NCI-H2029 treated with DMSO at 0.1 percent for 48 hours (cell line): ENCODE results near the gene SPATA32.
"Not testable (repeated sequence)": the region's sequence is repeated elsewhere in the genome, so short reads cannot be mapped to it uniquely, and the experiment has no call there.

Experiments
- DNase-seq: peaks from one replicate; lab custom pipeline; 2025; lab: John Stamatoyannopoulos, UW

Gene SPATA32

GRCh38 chr17:45261577-45262515, at the start of gene SPATA32:
Gene SPATA32, minus strand, starts transcription at chr17:45262094. Its CDS starts 78 bp downstream, at chr17:45262016.
- no peak for DNase-seq

GRCh38 chr17:45311401-45311759, 49.5 kb upstream of the SPATA32 start:
- no peak for DNase-seq

GRCh38 chr17:45310380-45311324, 48.8 kb upstream of the SPATA32 start:
- no peak for DNase-seq

- DNase-seq: no peak
Measured at GRCh38 chr17:45309400-45309799, 47.5 kb upstream of the SPATA32 start.

GRCh38 chr17:45308840-45309239, 46.9 kb upstream of the SPATA32 start:
- no peak for DNase-seq

- DNase-seq: no peak
Measured at GRCh38 chr17:45308016-45308365, 46.1 kb upstream of the SPATA32 start.

GRCh38 chr17:45307290-45308015, 45.6 kb upstream of the SPATA32 start:
- no peak for DNase-seq

GRCh38 chr17:45306623-45307022, 44.7 kb upstream of the SPATA32 start:
- no peak for DNase-seq

- DNase-seq: no peak
Measured at GRCh38 chr17:45306094-45306493, 44.2 kb upstream of the SPATA32 start.

- no peak for DNase-seq
Measured at GRCh38 chr17:45305530-45306087, 43.7 kb upstream of the SPATA32 start.

GRCh38 chr17:45302649-45303173, 40.8 kb upstream of the SPATA32 start:
- no peak for DNase-seq

- not testable (repeated sequence) for DNase-seq
Measured at GRCh38 chr17:45302220-45302619, 40.3 kb upstream of the SPATA32 start.

- no peak for DNase-seq
Measured at GRCh38 chr17:45301674-45302073, 39.8 kb upstream of the SPATA32 start.

- DNase-seq: no peak
Measured at GRCh38 chr17:45300060-45300751, 38.3 kb upstream of the SPATA32 start.

GRCh38 chr17:45299361-45299760, 37.5 kb upstream of the SPATA32 start:
- no peak for DNase-seq

GRCh38 chr17:45298546-45299285, 36.8 kb upstream of the SPATA32 start:
- no peak for DNase-seq

- DNase-seq: peak; percentile 54
Measured at GRCh38 chr17:45296833-45297124, 34.9 kb upstream of the SPATA32 start.

GRCh38 chr17:45296003-45296832, 34.3 kb upstream of the SPATA32 start:
- DNase-seq: no peak

- no peak for DNase-seq
Measured at GRCh38 chr17:45294506-45294905, 32.6 kb upstream of the SPATA32 start.
